ENCODE measurements around the gene NDOR1. TPM values are rescaled to one million over a fixed set of nuclear protein-coding genes. Genes with fewer than 3 reads are reported as not detected.

The NDOR1 gene
- total RNA-seq, 4 donors from 2014 or later = 4.5 to 14.9 TPM; not detected in 2

GRCh38 chr9:137250329-137251193 lies 45.1 kb downstream of the NDOR1 start:
- intact Hi-C loops (cut with DNase I; ENCODE audit: low total_unique reads) = no loop called here

GRCh38 chr9:137251194-137251461 lies 45.6 kb downstream of the NDOR1 start, which contains the start of gene STPG3:
Gene STPG3 (plus strand): TSS chr9:137251286. CDS start chr9:137251287, 1 bp downstream.
- Histone ChIP-seq H3K4me1 (peaks cover 0 to 12% of the 10 kb centered on the region in 2 donors), H3K27ac (no peak within 1 kb of the TSS), H3K27me3 (no peaks in the 10 kb centered on the region), H3K36me3 (no peaks in the 10 kb centered on the region), H3K4me3 (no peak within 1 kb of the TSS), H3K9me3 (no peaks in the 10 kb centered on the region)
- intact Hi-C loops (cut with DNase I; ENCODE audit: low total_unique reads) = no loop called here
- no peak for DNase-seq
- TF ChIP-seq CTCF (IDR thresholded peaks at IDR 0.05) = no peak
- no peak for TF ChIP-seq POLR2A (IDR thresholded peaks at IDR 0.05)

More at GRCh38 chr9:137250329-137251193, 45.1 kb downstream of the NDOR1 start:
- TF ChIP-seq CTCF (IDR thresholded peaks at IDR 0.05) (no peak), POLR2A (IDR thresholded peaks at IDR 0.05) (no peak)
- Histone ChIP-seq H3K27ac (no peak overlapping the region), H3K27me3 (no peaks in the 10 kb centered on the region), H3K36me3 (no peaks in the 10 kb centered on the region), H3K4me3 (no peak overlapping the region), H3K9me3 (no peaks in the 10 kb centered on the region), H3K4me1 (peaks cover 0 to 8% of the 10 kb centered on the region in 2 donors)
- no peak for DNase-seq

DNA sequence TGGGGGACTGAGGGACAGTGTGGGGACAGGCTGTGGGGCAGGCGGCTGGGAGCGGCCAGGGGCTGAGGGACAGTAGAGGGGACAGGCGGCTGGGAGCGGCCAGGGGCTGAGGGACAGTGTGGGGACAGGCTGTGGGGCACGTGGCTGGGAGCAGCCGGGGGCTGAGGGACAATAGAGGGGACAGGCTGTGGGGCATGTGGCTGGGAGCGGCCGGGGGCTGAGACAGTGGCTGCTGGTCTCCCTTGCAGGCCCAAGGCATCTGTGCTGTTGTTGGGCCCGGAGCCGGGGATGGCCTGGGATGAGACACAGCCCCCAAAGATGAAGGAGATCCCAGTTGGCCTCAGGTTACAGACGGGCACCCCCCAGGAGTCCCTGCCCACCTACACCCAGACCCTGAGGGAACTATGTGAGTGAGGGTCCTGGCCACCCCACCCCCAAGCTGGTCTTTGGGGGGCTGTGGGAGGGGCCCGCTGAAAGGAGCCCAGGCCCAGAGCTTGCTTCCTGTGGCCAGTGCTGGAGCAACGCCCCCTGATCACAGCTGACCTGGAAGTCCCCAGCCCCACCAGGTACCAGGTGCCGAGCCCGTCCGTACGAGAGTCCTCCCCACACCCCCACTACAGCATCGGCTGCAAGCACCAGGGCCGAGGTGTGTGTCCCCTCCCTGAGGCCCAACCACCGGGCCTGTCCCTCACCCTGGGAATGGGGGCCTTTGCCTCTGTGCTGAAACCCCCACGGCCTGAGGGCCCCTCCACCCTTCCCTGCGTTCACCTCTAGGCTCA lies 46.2 kb downstream of the NDOR1 start:
- Histone ChIP-seq H3K4me1 (peaks cover 0 to 17% of the 10 kb centered on the region in 2 donors), H3K9me3 (no peaks in the 10 kb centered on the region), H3K27ac (no peak overlapping the region), H3K4me3 (no peak overlapping the region), H3K27me3 (no peaks in the 10 kb centered on the region), H3K36me3 (no peaks in the 10 kb centered on the region)
- DNase-seq = no peak
- intact Hi-C loops (cut with DNase I; ENCODE audit: low total_unique reads) = no loop called here
- TF ChIP-seq POLR2A (IDR thresholded peaks at IDR 0.05) (no peak), CTCF (IDR thresholded peaks at IDR 0.05) (no peak)

- Histone ChIP-seq H3K4me3 (no peak overlapping the region), H3K9me3 (no peaks in the 10 kb centered on the region), H3K36me3 (no peaks in the 10 kb centered on the region), H3K4me1 (peaks cover 0 to 17% of the 10 kb centered on the region in 2 donors), H3K27me3 (no peaks in the 10 kb centered on the region), H3K27ac (no peak overlapping the region)
- intact Hi-C loops (cut with DNase I; ENCODE audit: low total_unique reads) = no loop called here
- TF ChIP-seq POLR2A (IDR thresholded peaks at IDR 0.05) (no peak), CTCF (IDR thresholded peaks at IDR 0.05) (no peak)
- DNase-seq = no peak
Measured at GRCh38 chr9:137252555-137253506, 47.3 kb downstream of the NDOR1 start.
